ENCODE results near the gene LRIG3.
"Not testable (repeated sequence)": the region's sequence is repeated elsewhere in the genome, so short reads cannot be mapped to it uniquely, and the experiment has no call there.

DNA sequence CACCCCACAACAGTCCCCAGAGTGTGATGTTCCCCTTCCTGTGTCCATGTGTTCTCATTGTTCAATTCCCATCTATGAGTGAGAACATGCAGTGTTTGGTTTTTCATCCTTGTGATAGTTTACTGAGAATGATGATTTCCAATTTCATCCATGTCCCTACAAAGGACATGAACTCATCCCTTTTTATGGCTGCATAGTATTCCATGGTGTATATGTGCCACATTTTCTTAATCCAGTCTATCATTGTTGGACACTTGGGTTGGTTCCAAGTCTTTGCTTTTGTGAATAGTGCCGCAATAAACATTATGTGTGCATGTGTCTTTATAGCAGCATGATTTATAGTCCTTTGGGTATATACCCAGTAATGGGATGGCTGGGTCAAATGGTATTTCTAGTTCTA lies 17.6 kb downstream of the LRIG3 start:
- TF ChIP-seq, protein P1, sequence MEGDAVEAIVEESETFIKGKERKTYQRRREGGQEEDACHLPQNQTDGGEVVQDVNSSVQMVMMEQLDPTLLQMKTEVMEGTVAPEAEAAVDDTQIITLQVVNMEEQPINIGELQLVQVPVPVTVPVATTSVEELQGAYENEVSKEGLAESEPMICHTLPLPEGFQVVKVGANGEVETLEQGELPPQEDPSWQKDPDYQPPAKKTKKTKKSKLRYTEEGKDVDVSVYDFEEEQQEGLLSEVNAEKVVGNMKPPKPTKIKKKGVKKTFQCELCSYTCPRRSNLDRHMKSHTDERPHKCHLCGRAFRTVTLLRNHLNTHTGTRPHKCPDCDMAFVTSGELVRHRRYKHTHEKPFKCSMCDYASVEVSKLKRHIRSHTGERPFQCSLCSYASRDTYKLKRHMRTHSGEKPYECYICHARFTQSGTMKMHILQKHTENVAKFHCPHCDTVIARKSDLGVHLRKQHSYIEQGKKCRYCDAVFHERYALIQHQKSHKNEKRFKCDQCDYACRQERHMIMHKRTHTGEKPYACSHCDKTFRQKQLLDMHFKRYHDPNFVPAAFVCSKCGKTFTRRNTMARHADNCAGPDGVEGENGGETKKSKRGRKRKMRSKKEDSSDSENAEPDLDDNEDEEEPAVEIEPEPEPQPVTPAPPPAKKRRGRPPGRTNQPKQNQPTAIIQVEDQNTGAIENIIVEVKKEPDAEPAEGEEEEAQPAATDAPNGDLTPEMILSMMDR (IDR thresholded peaks at IDR 0.05): not testable (repeated sequence)
- TF ChIP-seq POLR2AphosphoS5 (IDR thresholded peaks at IDR 0.05): not testable (repeated sequence)

Measured in sigmoid colon (tissue), 4 donors.